ENCODE data around the gene NAPG. TPM values are rescaled to one million over a fixed set of nuclear protein-coding genes. Genes with fewer than 3 reads are reported as not detected.
A peak's percentile ranks its signal among the peaks of the same experiment; 100 is the strongest.

The NAPG gene
- total RNA-seq, 1 donor from 2014 or later = 23.6 TPM

DNA sequence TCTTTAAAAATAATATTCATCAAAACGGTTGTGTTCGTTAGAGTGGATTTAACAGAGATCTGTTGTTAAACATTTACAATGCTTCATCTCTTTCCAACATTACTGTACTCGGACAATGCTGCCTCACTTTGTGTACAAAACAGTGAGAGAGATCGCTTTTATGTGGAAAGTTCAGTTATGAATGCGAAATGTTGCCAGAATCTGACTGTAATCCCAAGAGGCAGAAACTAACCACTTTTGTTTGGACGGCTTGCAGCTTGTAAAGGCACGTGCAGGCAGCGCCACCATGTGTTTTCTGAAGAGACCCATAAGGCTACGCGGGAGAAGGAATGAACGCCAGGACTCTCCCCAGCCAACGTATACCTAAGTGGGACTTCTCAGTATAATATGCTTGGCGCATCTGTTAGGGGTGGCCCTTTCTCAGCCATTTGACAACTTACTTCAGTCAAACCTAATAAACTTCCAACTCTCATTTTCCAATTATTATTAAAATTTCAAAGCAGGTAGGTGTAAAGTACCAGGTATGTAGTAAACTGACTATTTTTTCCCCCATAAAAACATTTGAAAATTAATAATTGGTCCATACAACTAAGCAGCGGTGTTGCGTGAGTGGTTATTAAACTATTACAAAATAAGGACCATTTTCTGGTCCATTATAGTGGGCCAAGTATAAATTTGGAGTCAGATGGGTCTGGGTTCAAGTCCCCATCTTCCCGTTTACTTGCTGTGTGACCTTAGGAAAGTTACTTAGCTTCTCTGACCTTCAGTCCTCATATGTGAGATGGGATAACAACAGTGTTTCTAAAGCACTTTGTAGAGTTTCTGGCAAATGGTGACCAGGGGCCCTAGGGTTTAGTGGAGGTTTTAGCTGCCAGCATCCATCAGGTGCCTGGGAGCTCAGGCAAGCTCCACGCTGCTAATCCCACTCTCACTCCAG, 5.6 kb upstream of the NAPG start:
- Mint-ChIP-seq H3K9me3 (no peaks in the 10 kb centered on the region), H3K4me3 (peak overlapping the region; percentile 69), H3K27ac (ENCODE audit: unreplicated experiment) (no peak overlapping the region), H3K27me3 (ENCODE audit: low read depth) (peaks cover 3% of the 10 kb centered on the region), H3K36me3 (ENCODE audit: low read depth) (no peaks in the 10 kb centered on the region), H3K4me1 (peaks cover 26% of the 10 kb centered on the region)
- TF ChIP-seq, protein P1, sequence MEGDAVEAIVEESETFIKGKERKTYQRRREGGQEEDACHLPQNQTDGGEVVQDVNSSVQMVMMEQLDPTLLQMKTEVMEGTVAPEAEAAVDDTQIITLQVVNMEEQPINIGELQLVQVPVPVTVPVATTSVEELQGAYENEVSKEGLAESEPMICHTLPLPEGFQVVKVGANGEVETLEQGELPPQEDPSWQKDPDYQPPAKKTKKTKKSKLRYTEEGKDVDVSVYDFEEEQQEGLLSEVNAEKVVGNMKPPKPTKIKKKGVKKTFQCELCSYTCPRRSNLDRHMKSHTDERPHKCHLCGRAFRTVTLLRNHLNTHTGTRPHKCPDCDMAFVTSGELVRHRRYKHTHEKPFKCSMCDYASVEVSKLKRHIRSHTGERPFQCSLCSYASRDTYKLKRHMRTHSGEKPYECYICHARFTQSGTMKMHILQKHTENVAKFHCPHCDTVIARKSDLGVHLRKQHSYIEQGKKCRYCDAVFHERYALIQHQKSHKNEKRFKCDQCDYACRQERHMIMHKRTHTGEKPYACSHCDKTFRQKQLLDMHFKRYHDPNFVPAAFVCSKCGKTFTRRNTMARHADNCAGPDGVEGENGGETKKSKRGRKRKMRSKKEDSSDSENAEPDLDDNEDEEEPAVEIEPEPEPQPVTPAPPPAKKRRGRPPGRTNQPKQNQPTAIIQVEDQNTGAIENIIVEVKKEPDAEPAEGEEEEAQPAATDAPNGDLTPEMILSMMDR (conservative IDR thresholded peaks at IDR 0.05) = peak; percentile 92
- DNase-seq (ENCODE audit: low read depth, low spot score) = peak; percentile 71

- DNase-seq (ENCODE audit: low read depth, low spot score) = no peak
- H3K27ac Mint-ChIP-seq (ENCODE audit: unreplicated experiment) = no peak overlapping the region
- H3K27me3 Mint-ChIP-seq (ENCODE audit: low read depth) = peaks cover 3% of the 10 kb centered on the region
- no peaks in the 10 kb centered on the region for H3K9me3 Mint-ChIP-seq
- TF ChIP-seq, protein P1 (conservative IDR thresholded peaks at IDR 0.05) = no peak
- H3K4me3 Mint-ChIP-seq = no peak overlapping the region
- peaks cover 34% of the 10 kb centered on the region for H3K4me1 Mint-ChIP-seq
- H3K36me3 Mint-ChIP-seq (ENCODE audit: low read depth) = no peaks in the 10 kb centered on the region
Observed at GRCh38 chr18:10521566-10521965, 4.3 kb upstream of the NAPG start.

DNA sequence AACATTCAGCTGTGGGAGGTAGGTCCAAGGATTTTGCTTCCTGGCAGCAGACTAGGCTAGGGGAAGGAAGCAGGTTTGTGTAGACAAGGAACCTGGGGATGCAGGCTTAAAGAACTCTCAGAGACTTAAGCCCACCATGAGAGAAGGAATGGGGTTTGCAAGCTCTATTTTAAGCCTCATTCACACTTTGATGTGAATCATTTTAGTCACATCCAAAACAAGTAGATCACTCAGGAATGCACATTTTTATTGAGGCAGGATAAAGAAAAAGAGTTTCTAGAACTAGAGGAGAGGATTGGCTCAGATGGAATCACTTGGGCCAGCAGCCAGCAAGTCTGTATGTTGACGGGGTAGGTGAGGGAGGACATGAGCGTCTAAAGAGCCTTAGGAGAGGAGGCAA, 3.3 kb upstream of the NAPG start:
- Mint-ChIP-seq H3K4me3 (peak overlapping the region; percentile 10), H3K27ac (ENCODE audit: unreplicated experiment) (no peak overlapping the region), H3K27me3 (ENCODE audit: low read depth) (peaks cover 3% of the 10 kb centered on the region), H3K36me3 (ENCODE audit: low read depth) (no peaks in the 10 kb centered on the region), H3K4me1 (peaks cover 44% of the 10 kb centered on the region), H3K9me3 (no peaks in the 10 kb centered on the region)
- DNase-seq (ENCODE audit: low read depth, low spot score) = no peak
- TF ChIP-seq, protein P1 (conservative IDR thresholded peaks at IDR 0.05) = no peak

GRCh38 chr18:10523544-10523943, 2.3 kb upstream of the NAPG start:
- TF ChIP-seq, protein P1 (conservative IDR thresholded peaks at IDR 0.05) = no peak
- H3K36me3 Mint-ChIP-seq (ENCODE audit: low read depth) = no peaks in the 10 kb centered on the region
- H3K27me3 Mint-ChIP-seq (ENCODE audit: low read depth) = peaks cover 3% of the 10 kb centered on the region
- H3K9me3 Mint-ChIP-seq = no peaks in the 10 kb centered on the region
- H3K27ac Mint-ChIP-seq (ENCODE audit: unreplicated experiment) = no peak overlapping the region
- H3K4me3 Mint-ChIP-seq = peak overlapping the region; percentile 1
- H3K4me1 Mint-ChIP-seq = peaks cover 46% of the 10 kb centered on the region
- DNase-seq (ENCODE audit: low read depth, low spot score) = no peak

- peaks cover 3% of the 10 kb centered on the region for H3K27me3 Mint-ChIP-seq (ENCODE audit: low read depth)
- no peaks in the 10 kb centered on the region for H3K9me3 Mint-ChIP-seq
- no peak for DNase-seq (ENCODE audit: low read depth, low spot score)
- TF ChIP-seq, protein P1 (conservative IDR thresholded peaks at IDR 0.05) = no peak
- peak overlapping the region; percentile 97 for H3K4me3 Mint-ChIP-seq
- no peaks in the 10 kb centered on the region for H3K36me3 Mint-ChIP-seq (ENCODE audit: low read depth)
- no peak overlapping the region for H3K27ac Mint-ChIP-seq (ENCODE audit: unreplicated experiment)
- peaks cover 39% of the 10 kb centered on the region for H3K4me1 Mint-ChIP-seq
Observed at GRCh38 chr18:10524507-10525370, 1.1 kb upstream of the NAPG start.
